Karpas-422 (cell line): ENCODE data around the gene SH2D5. TPM values are rescaled to one million over a fixed set of nuclear protein-coding genes. Genes with fewer than 3 reads are reported as not detected.

Source experiments
- DNase-seq: peaks from one replicate; pipeline ENCODE4 v3.0.0-alpha.2; 2015
- H2AFZ ChIP-seq: fragments of 200-600 bp; sonication (generic); 2 replicates; pipeline ENCODE4 v1.6.1; 2014; ENCODE audit warnings: antibody characterized with exemption, low read length, mixed read lengths
- H3K27ac ChIP-seq: fragments of 200-600 bp; sonication (generic); 2 replicates; pipeline ENCODE4 v1.5.1; 2014; ENCODE audit warnings: mild to moderate bottlenecking, low read length, moderate library complexity
- H3K27me3 ChIP-seq: fragments of 200-600 bp; sonication (generic); 2 replicates; pipeline ENCODE4 v1.6.1; 2014; ENCODE audit warnings: low read length, mixed read lengths
- H3K36me3 ChIP-seq: fragments of 200-600 bp; sonication (generic); 2 replicates; pipeline ENCODE4 v1.6.1; 2014; ENCODE audit warnings: low read length, mixed read lengths; ENCODE audit not compliant: insufficient read depth
- H3K4me1 ChIP-seq: fragments of 200-600 bp; sonication (generic); 2 replicates; pipeline ENCODE4 v1.6.1; 2014; ENCODE audit warnings: mild to moderate bottlenecking, low read length, mixed read lengths
- H3K4me2 ChIP-seq: fragments of 200-600 bp; sonication (generic); 2 replicates; pipeline ENCODE4 v1.6.1; 2014; ENCODE audit warnings: low read length, low read depth, mild to moderate bottlenecking; ENCODE audit not compliant: poor library complexity, severe bottlenecking
- H3K4me3 ChIP-seq: fragments of 200-600 bp; sonication (generic); 2 replicates; pipeline ENCODE4 v1.5.1; 2014; ENCODE audit warnings: mild to moderate bottlenecking, antibody characterized with exemption, low read length, mixed read lengths
- H3K79me2 ChIP-seq: fragments of 200-600 bp; sonication (generic); 2 replicates; pipeline ENCODE4 v1.6.1; 2014; ENCODE audit warnings: mild to moderate bottlenecking, low read length, mixed read lengths
- H3K9ac ChIP-seq: fragments of 200-600 bp; sonication (generic); 2 replicates; pipeline ENCODE4 v1.6.0; 2014; ENCODE audit warnings: low read length
- H3K9me2 ChIP-seq: fragments of 200-600 bp; sonication (generic), shearing (Covaris generic); replicated peaks from 2 replicates; pipeline ENCODE4 v1.6.0; 2014; ENCODE audit warnings: mild to moderate bottlenecking, low read length, moderate library complexity; ENCODE audit not compliant: insufficient read depth
- H3K9me3 ChIP-seq: fragments of 300-700, 200-600 bp; sonication (generic); 2 replicates; pipeline ENCODE4 v1.6.1; 2014; ENCODE audit warnings: low read length, mixed read lengths
- H4K20me1 ChIP-seq: fragments of 200-600 bp; sonication (generic); 2 replicates; pipeline ENCODE4 v1.6.1; 2014; ENCODE audit warnings: mild to moderate bottlenecking, antibody characterized with exemption, low read length, low read depth; ENCODE audit not compliant: insufficient read depth
- total RNA-seq: library from RNA; depleted of rRNA; stranded (reverse); fragments of >200 nt; shearing (Covaris generic); gene quantifications from 2 replicates; pipeline ENCODE4 v1.2.3, GENCODE V29; 2014; ENCODE audit warnings: low replicate concordance

SH2D5 gene
- total RNA-seq, 1 experiment from 2014 or later = not detected

GRCh38 chr1:20731057-20731991 lies 1.2 kb downstream of the SH2D5 start:
- H2AFZ ChIP-seq = no peak overlapping the region
- peak overlapping the region; percentile 41 for H3K4me2 ChIP-seq
- DNase-seq = peak; percentile 42
- H3K4me3 ChIP-seq = peak overlapping the region; percentile 31
- no peaks in the 10 kb centered on the region for H3K79me2 ChIP-seq
- no peaks in the 10 kb centered on the region for H3K27me3 ChIP-seq
- H4K20me1 ChIP-seq = peaks cover 9% of the 10 kb centered on the region; the same call in 1 of the 2 replicates
- H3K27ac ChIP-seq = no peak overlapping the region
- no peaks in the 10 kb centered on the region for H3K9me2 ChIP-seq
- H3K4me1 ChIP-seq = peaks cover 9% of the 10 kb centered on the region
- no peaks in the 10 kb centered on the region for H3K9me3 ChIP-seq
- no peak overlapping the region for H3K9ac ChIP-seq
- H3K36me3 ChIP-seq = no peaks in the 10 kb centered on the region

GRCh38 chr1:20730690-20731056 lies 1.8 kb downstream of the SH2D5 start:
- Histone ChIP-seq H3K79me2 (no peaks in the 10 kb centered on the region), H3K9ac (no peak overlapping the region), H3K4me2 (no peak overlapping the region), H3K36me3 (no peaks in the 10 kb centered on the region), H4K20me1 (peaks cover 9% of the 10 kb centered on the region; the same call in 1 of the 2 replicates), H3K4me3 (no peak overlapping the region), H2AFZ (no peak overlapping the region), H3K4me1 (peaks cover 9% of the 10 kb centered on the region), H3K9me2 (no peaks in the 10 kb centered on the region), H3K27me3 (no peaks in the 10 kb centered on the region), H3K9me3 (no peaks in the 10 kb centered on the region), H3K27ac (no peak overlapping the region)
- DNase-seq = no peak

- H3K4me1 ChIP-seq = peaks cover 9% of the 10 kb centered on the region
- H4K20me1 ChIP-seq = peaks cover 9% of the 10 kb centered on the region; the same call in 1 of the 2 replicates
- no peaks in the 10 kb centered on the region for H3K9me2 ChIP-seq
- H3K4me3 ChIP-seq = no peak overlapping the region
- no peak overlapping the region for H2AFZ ChIP-seq
- H3K9me3 ChIP-seq = no peaks in the 10 kb centered on the region
- no peaks in the 10 kb centered on the region for H3K36me3 ChIP-seq
- H3K27me3 ChIP-seq = no peaks in the 10 kb centered on the region
- no peak for DNase-seq
- no peak overlapping the region for H3K4me2 ChIP-seq
- H3K27ac ChIP-seq = no peak overlapping the region
- H3K9ac ChIP-seq = no peak overlapping the region
- no peaks in the 10 kb centered on the region for H3K79me2 ChIP-seq
Observed at GRCh38 chr1:20729990-20730689, 2.4 kb downstream of the SH2D5 start.

- no peak overlapping the region for H2AFZ ChIP-seq
- no peak overlapping the region for H3K27ac ChIP-seq
- no peaks in the 10 kb centered on the region for H3K9me3 ChIP-seq
- no peaks in the 10 kb centered on the region for H3K36me3 ChIP-seq
- H3K79me2 ChIP-seq = no peaks in the 10 kb centered on the region
- no peak overlapping the region for H3K9ac ChIP-seq
- H3K4me3 ChIP-seq = no peak overlapping the region
- no peak overlapping the region for H3K4me2 ChIP-seq
- no peaks in the 10 kb centered on the region for H3K9me2 ChIP-seq
- H3K4me1 ChIP-seq = peaks cover 9% of the 10 kb centered on the region
- no peak for DNase-seq
- peaks cover 9% of the 10 kb centered on the region; the same call in 1 of the 2 replicates for H4K20me1 ChIP-seq
- no peaks in the 10 kb centered on the region for H3K27me3 ChIP-seq
Observed at GRCh38 chr1:20729155-20729931, 3.2 kb downstream of the SH2D5 start.

- H3K9me2 ChIP-seq = no peaks in the 10 kb centered on the region
- no peaks in the 10 kb centered on the region for H3K27me3 ChIP-seq
- no peak overlapping the region for H3K4me3 ChIP-seq
- no peak overlapping the region for H3K27ac ChIP-seq
- DNase-seq = no peak
- no peaks in the 10 kb centered on the region for H3K79me2 ChIP-seq
- no peak overlapping the region for H2AFZ ChIP-seq
- no peak overlapping the region for H3K4me2 ChIP-seq
- no peaks in the 10 kb centered on the region for H3K9me3 ChIP-seq
- peaks cover 9% of the 10 kb centered on the region for H3K4me1 ChIP-seq
- peaks cover 9% of the 10 kb centered on the region; the same call in 1 of the 2 replicates for H4K20me1 ChIP-seq
- no peak overlapping the region for H3K9ac ChIP-seq
- H3K36me3 ChIP-seq = no peaks in the 10 kb centered on the region
Observed at GRCh38 chr1:20728371-20729154, 3.9 kb downstream of the SH2D5 start.

- Histone ChIP-seq H3K4me1 (peaks cover 9% of the 10 kb centered on the region), H3K27me3 (no peaks in the 10 kb centered on the region), H3K4me2 (no peak overlapping the region), H3K27ac (no peak overlapping the region), H3K79me2 (no peaks in the 10 kb centered on the region), H3K4me3 (no peak overlapping the region), H2AFZ (no peak overlapping the region), H3K36me3 (no peaks in the 10 kb centered on the region), H3K9me3 (no peaks in the 10 kb centered on the region), H3K9ac (no peak overlapping the region), H3K9me2 (no peaks in the 10 kb centered on the region), H4K20me1 (peaks cover 9% of the 10 kb centered on the region; the same call in 1 of the 2 replicates)
- DNase-seq = no peak
Observed at GRCh38 chr1:20727746-20728316, 4.7 kb downstream of the SH2D5 start.

GRCh38 chr1:20726932-20727745 lies 5.4 kb downstream of the SH2D5 start:
- H4K20me1 ChIP-seq = peaks cover 9% of the 10 kb centered on the region; the same call in 1 of the 2 replicates
- DNase-seq = no peak

More at GRCh38 chr1:20726932-20727745, 5.4 kb downstream of the SH2D5 start:
- no peak overlapping the region for H3K9ac ChIP-seq
- H3K4me1 ChIP-seq = peaks cover 5% of the 10 kb centered on the region
- H2AFZ ChIP-seq = no peak overlapping the region
- no peak overlapping the region for H3K4me2 ChIP-seq
- H3K9me2 ChIP-seq = no peaks in the 10 kb centered on the region
- H3K27ac ChIP-seq = no peak overlapping the region
- no peaks in the 10 kb centered on the region for H3K27me3 ChIP-seq
- no peaks in the 10 kb centered on the region for H3K36me3 ChIP-seq
- H3K79me2 ChIP-seq = no peaks in the 10 kb centered on the region
- no peak overlapping the region for H3K4me3 ChIP-seq
- no peaks in the 10 kb centered on the region for H3K9me3 ChIP-seq
